H1 (cell line): ENCODE data around the gene RELN. TPM values are rescaled to one million over a fixed set of nuclear protein-coding genes. Genes with fewer than 3 reads are reported as not detected.

ENCODE experiments used
- CHD1 ChIP-seq: IDR thresholded peaks from 2 replicates; pipeline ENCODE4 v1.6.1; 2012; ENCODE audit warnings: low read depth, low read length, improper control_type of control experiment
- CREB1 ChIP-seq: IDR thresholded peaks from 2 replicates; pipeline ENCODE4 v1.6.1; 2012; ENCODE audit warnings: inconsistent platforms
- JUN ChIP-seq: IDR thresholded peaks from 2 replicates; pipeline ENCODE4 v1.6.1; 2011; ENCODE audit warnings: low read depth, mild to moderate bottlenecking, improper control_type of control experiment, low read length
- MAFK ChIP-seq: IDR thresholded peaks from 2 replicates; pipeline ENCODE4 v1.6.1; 2012; ENCODE audit warnings: low read depth, mild to moderate bottlenecking, improper control_type of control experiment, low read length
- TAF7 ChIP-seq: optimal IDR thresholded peaks from 2 replicates; pipeline ENCODE3; 2011; ENCODE audit warnings: low read depth, mild to moderate bottlenecking, inconsistent platforms, low read length, moderate library complexity, borderline replicate concordance
- polyA plus RNA-seq, 7 experiments: library from polyadenylated mRNA; depleted of rRNA in 3 of 7; stranded (reverse) in 5 of 7; unstranded in 2 of 7; fragments of >200 nt in 5 of 7; fragments of 200-250 nt in 2 of 7; gene quantifications; 1 replicate in 5 of 7; 2 replicates in 1 of 7; 4 replicates in 1 of 7; pipeline versions ENCODE4 v1.2.1 to v1.2.3, GENCODE V29; 2011 to 2013; ENCODE audit warnings: missing spikeins in 2 of 7, mixed read lengths in 2 of 7
- total RNA-seq: library from RNA; stranded (reverse); fragmentation: NEBNext Ultra II Directional; extraction: Animal tissue kit (Norgen Biotek cat#: 25700); gene quantifications from 2 replicates; pipeline ENCODE4 v1.2.1, GENCODE V29; 2021

RELN gene
- total and polyA plus RNA-seq, 2 of the 8 experiments (the other 6 are each of a cell fraction or from before 2014, with no cell fraction given), result 0.03 to 0.07 TPM

- TF ChIP-seq JUN (no peak), MAFK (no peak), CREB1 (no peak), CHD1 (no peak), TAF7 (no peak)
Observed at GRCh38 chr7:103811290-103811689, 178.2 kb downstream of the RELN start (continued).
